ENCODE data around the gene MRTFA. TPM values are rescaled to one million over a fixed set of nuclear protein-coding genes. Genes with fewer than 3 reads are reported as not detected.

MRTFA gene
- total RNA-seq, 1 donor from 2014 or later, result 52.1 TPM

DNA sequence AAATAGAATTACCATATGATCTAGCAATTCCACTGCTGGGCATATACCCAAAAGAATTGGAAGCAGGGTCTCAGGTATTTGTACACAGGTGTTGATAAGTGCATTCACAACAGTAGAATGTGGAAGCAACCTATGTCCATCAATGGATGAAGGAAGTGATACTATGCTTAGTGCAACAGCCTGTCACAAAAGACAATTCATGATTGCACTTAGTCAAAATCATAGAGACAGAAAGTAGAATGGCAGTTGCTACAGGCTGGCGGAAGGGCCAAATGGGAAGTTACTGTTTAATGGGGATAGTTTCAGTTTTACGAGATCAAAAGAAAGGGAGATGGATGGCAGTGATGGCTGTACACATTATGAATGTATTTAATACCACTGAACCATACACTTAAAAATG lies 224.1 kb downstream of the MRTFA start:
- DNase-seq (ENCODE audit: low read depth), result no peak
- TF ChIP-seq CTCF (conservative IDR thresholded peaks at IDR 0.05; ENCODE audit: low read depth, low read length), result no peak
- no peak overlapping the region for H3K4me3 ChIP-seq (ENCODE audit: low read depth, low read length)

- no peak for DNase-seq (ENCODE audit: low read depth)
- no peak for TF ChIP-seq CTCF (conservative IDR thresholded peaks at IDR 0.05; ENCODE audit: low read depth, low read length)
- H3K4me3 ChIP-seq (ENCODE audit: low read depth, low read length), result no peak overlapping the region
These were observed 225.0 kb downstream of the MRTFA start for GRCh38 chr22:40411506-40411861.

DNA sequence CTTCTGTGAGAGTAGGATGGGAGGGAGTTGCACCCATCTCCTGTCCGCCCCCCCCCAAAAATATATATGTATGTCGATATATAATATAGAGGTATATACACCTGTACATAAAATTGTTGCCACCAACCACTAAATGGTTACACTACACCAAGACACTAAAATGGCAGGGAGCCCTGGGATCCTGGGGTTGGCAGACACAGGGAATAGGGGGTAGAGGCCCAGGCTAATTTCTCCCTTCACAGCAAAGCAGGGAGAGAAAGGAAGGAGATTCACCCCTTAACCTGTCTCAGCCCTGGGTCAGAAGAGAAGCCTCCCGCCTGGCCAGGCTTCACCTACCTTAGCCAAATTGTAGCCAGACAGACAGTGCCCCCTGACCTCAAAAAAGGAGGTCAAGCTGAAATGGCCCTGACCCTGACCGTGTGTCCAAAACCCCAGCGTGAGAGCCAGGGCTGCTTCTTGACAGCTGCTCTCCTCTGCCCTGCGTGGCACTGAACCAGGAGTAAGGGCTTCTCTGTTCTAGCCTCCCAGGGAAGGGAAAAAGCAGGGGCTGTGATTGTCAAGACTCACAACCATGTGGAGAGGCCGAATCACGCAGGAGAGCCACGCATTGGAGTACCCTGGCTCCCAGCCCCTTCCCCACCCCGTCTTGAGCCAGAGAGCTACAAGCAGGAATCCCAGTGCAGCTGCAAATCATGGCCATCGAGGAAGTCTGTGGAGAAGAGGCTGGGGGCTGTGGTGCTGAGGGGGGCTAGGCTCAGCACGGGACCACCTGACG lies 225.6 kb downstream of the MRTFA start:
- DNase-seq (ENCODE audit: low read depth), result no peak
- H3K4me3 ChIP-seq (ENCODE audit: low read depth, low read length), result no peak overlapping the region
- TF ChIP-seq CTCF (conservative IDR thresholded peaks at IDR 0.05; ENCODE audit: low read depth, low read length), result no peak

GRCh38 chr22:40410272-40410671 lies 226.2 kb downstream of the MRTFA start:
- TF ChIP-seq CTCF (conservative IDR thresholded peaks at IDR 0.05; ENCODE audit: low read depth, low read length), result no peak
- H3K4me3 ChIP-seq (ENCODE audit: low read depth, low read length), result no peak overlapping the region
- DNase-seq (ENCODE audit: low read depth), result no peak

GRCh38 chr22:40409613-40410113 lies 226.9 kb downstream of the MRTFA start:
- no peak for DNase-seq (ENCODE audit: low read depth)
- H3K4me3 ChIP-seq (ENCODE audit: low read depth, low read length), result no peak overlapping the region
- TF ChIP-seq CTCF (conservative IDR thresholded peaks at IDR 0.05; ENCODE audit: low read depth, low read length), result no peak

DNA sequence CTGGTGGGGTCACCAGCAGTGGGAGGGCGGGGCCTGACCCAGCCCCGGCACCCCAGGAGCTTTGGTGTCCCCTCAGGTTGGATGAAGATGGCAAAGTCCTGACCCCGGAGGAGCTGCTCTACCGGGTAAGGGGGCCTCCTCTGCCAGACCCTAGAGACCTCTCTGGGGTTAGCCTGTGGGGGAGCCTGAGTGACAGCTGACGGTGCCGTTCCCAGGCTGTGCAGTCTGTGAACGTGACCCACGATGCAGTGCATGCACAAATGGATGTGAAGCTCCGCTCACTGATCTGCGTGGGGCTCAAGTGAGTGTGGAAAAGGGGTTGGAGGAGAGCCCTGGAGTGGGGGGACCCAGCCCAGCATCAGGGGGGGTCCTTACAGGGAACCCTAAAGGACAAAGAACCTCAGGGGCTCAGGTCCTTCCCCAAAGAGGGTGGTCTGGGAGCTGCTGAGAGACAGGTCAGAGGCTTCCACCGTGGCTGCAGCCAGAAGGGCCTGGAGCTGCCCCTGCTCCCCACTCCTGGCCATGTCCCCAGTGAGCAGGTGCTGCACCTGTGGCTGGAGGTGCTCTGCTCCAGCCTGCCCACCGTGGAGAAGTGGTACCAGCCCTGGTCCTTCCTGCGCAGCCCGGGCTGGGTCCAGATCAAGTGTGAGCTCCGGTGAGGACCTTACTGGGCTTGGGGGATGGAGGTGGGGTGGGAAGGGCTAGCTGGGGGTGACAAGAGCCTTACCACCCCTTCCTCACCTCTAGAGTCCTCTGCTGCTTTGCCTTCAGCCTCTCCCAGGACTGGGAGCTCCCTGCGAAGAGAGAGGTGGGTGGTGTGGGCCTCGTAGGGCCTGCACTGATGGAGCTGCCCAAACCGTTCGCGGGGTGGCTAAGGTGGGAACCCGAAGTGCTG lies 227.6 kb downstream of the MRTFA start:
- TF ChIP-seq CTCF (conservative IDR thresholded peaks at IDR 0.05; ENCODE audit: low read depth, low read length), result no peak
- no peak for DNase-seq (ENCODE audit: low read depth)
- no peak overlapping the region for H3K4me3 ChIP-seq (ENCODE audit: low read depth, low read length)
